Esophagus muscularis mucosa (tissue), 4 donors: ENCODE measurements around the gene SLBP. TPM values are rescaled to one million over a fixed set of nuclear protein-coding genes. Genes with fewer than 3 reads are reported as not detected.
"Not testable (repeated sequence)": the region's sequence is repeated elsewhere in the genome, so short reads cannot be mapped to it uniquely, and the experiment has no call there.

Experiments
- DNase-seq: peaks from one replicate; pipeline ENCODE4 v3.0.0-alpha.2; 2017; ENCODE audit errors: extremely low spot score
- H3K27ac ChIP-seq, 4 donors: fragments of 200-600 bp; sonication (generic); replicated peaks in 1 of 4; 1 replicate in 3 of 4; 2 replicates in 1 of 4; pipeline ENCODE4 v1.5.1; 2016 to 2019; ENCODE audit warnings: mild to moderate bottlenecking in 1 of 4
- H3K27me3 ChIP-seq, 4 donors: fragments of 200-600 bp; sonication (generic); one replicate each; pipeline versions ENCODE4 v1.5.1 to v1.6.0; 2016 to 2019
- H3K36me3 ChIP-seq, 4 donors: fragments of 200-600 bp; sonication (generic); one replicate each; pipeline ENCODE4 v1.5.1; 2016 to 2019
- H3K4me1 ChIP-seq, 4 donors: fragments of 200-600 bp; sonication (generic); one replicate each; pipeline ENCODE4 v1.5.1; 2016 to 2019
- H3K4me3 ChIP-seq, 4 donors: fragments of 200-600 bp; sonication (generic); 1 replicate in 2 of 4; 2 replicates in 2 of 4; pipeline ENCODE4 v1.5.1; 2016 to 2019; ENCODE audit warnings: mild to moderate bottlenecking in 4 of 4, moderate library complexity in 1 of 4
- H3K9me3 ChIP-seq, 4 donors: fragments of 200-600 bp; sonication (generic); 1 replicate in 3 of 4; 2 replicates in 1 of 4; pipeline ENCODE4 v1.5.1; 2016 to 2019
- EP300 ChIP-seq: sonication (generic); formaldehyde crosslinking; IDR thresholded peaks from one replicate; pipeline ENCODE4 v1.6.1; 2017; ENCODE audit warnings: antibody characterized with exemption
- POLR2A ChIP-seq: fragments of 450-650 bp; IDR thresholded peaks from one replicate; pipeline ENCODE4 v1.6.1; 2017; ENCODE audit warnings: antibody characterized with exemption, moderate library complexity, mild to moderate bottlenecking, low read depth
- POLR2AphosphoS5 ChIP-seq, 2 donors: sonication (generic); formaldehyde crosslinking; IDR thresholded peaks; one replicate each; pipeline ENCODE4 v1.6.1; 2017; ENCODE audit warnings: antibody characterized with exemption in 2 of 2
- WGBS: methylation state at CpG from one replicate; pipeline ENCODE4 v1.1.5; 2018; 5-methylcytosine and 5-hydroxymethylcytosine counted together
- intact Hi-C: fragments of 100-400 bp; cut with DNase I; formaldehyde crosslinking; loops from one replicate; pipeline ENCODE4 v1.15.1; 2023
- total RNA-seq, 4 donors: library from RNA; depleted of rRNA; stranded (reverse); fragments of >200 nt; gene quantifications; one replicate each; pipeline versions ENCODE4 v1.1.0 to v1.2.1, GENCODE V29; 2016
- TF ChIP-seq, protein P1 (sequence below), 3 experiments: fragments of 200-600 bp in 2 of 3; fragments of 450-650 bp in 1 of 3; sonication (generic) in 2 of 3; IDR thresholded peaks; one replicate each; pipeline ENCODE4 v1.5.1; 2017 to 2019; ENCODE audit warnings: antibody characterized with exemption in 3 of 3, mild to moderate bottlenecking in 2 of 3, moderate library complexity in 1 of 3

Gene SLBP
- total RNA-seq, 4 donors from 2014 or later: 41.5 to 56.1 (median 45.5) TPM

GRCh38 chr4:1675802-1676137 lies 36.3 kb downstream of the SLBP start:
- H3K36me3 ChIP-seq: no peaks in the 10 kb centered on the region
- H3K27me3 ChIP-seq: no peaks in the 10 kb centered on the region
- no peaks in the 10 kb centered on the region for H3K9me3 ChIP-seq
- TF ChIP-seq POLR2A (no peak), POLR2AphosphoS5 (IDR thresholded peaks at IDR 0.05) (no peak), EP300 (no peak)
- TF ChIP-seq, protein P1, sequence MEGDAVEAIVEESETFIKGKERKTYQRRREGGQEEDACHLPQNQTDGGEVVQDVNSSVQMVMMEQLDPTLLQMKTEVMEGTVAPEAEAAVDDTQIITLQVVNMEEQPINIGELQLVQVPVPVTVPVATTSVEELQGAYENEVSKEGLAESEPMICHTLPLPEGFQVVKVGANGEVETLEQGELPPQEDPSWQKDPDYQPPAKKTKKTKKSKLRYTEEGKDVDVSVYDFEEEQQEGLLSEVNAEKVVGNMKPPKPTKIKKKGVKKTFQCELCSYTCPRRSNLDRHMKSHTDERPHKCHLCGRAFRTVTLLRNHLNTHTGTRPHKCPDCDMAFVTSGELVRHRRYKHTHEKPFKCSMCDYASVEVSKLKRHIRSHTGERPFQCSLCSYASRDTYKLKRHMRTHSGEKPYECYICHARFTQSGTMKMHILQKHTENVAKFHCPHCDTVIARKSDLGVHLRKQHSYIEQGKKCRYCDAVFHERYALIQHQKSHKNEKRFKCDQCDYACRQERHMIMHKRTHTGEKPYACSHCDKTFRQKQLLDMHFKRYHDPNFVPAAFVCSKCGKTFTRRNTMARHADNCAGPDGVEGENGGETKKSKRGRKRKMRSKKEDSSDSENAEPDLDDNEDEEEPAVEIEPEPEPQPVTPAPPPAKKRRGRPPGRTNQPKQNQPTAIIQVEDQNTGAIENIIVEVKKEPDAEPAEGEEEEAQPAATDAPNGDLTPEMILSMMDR (IDR thresholded peaks at IDR 0.05): no peak
- no peak overlapping the region for H3K4me3 ChIP-seq
- 82% methylated on average over 10 of the region's 10 CpGs for WGBS
- no peak overlapping the region for H3K27ac ChIP-seq
- H3K4me1 ChIP-seq: no peaks in the 10 kb centered on the region
- no peak for DNase-seq
- intact Hi-C loops: no loop called here

DNA sequence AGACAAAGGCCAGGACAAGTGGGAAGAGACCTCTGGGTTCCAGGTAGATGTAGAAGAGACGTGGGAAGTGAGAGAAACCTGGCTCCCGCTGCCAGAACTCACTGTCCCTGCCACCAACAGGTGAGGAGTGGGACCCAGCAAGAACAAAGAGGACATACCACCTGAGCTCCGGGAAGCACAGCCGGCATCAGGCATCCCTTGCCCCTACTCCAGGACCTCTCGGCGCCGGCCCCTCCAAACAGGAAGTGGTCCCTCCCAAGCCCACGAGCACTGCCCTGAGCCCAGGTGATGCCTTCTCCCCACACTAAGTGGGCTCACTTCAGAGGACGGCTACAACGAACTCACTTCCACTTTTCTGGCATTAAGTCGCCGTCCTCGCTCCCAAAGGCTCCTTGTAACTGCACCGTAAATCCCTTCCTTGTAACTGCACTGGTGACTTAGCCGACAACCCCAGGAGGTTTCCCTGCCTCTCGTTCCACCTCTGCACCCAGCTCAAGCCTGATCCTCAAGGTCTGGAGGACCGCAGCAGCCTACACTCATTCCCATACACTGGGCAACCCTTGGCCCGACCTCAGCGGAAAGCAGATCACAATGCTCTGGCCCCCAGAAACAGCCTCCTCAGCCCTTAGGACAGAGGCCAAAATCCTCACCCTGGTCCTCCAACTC lies 36.9 kb downstream of the SLBP start:
- Histone ChIP-seq H3K27ac (no peak overlapping the region), H3K36me3 (no peaks in the 10 kb centered on the region), H3K4me3 (no peak overlapping the region), H3K9me3 (no peaks in the 10 kb centered on the region), H3K4me1 (no peaks in the 10 kb centered on the region), H3K27me3 (no peaks in the 10 kb centered on the region)
- TF ChIP-seq, protein P1 (IDR thresholded peaks at IDR 0.05): no peak
- TF ChIP-seq POLR2AphosphoS5 (IDR thresholded peaks at IDR 0.05): no peak
- no peak for TF ChIP-seq EP300
- TF ChIP-seq POLR2A: no peak
- no peak for DNase-seq
- 83% methylated on average over 17 of the region's 19 CpGs for WGBS
- intact Hi-C loops: no loop called here

DNA sequence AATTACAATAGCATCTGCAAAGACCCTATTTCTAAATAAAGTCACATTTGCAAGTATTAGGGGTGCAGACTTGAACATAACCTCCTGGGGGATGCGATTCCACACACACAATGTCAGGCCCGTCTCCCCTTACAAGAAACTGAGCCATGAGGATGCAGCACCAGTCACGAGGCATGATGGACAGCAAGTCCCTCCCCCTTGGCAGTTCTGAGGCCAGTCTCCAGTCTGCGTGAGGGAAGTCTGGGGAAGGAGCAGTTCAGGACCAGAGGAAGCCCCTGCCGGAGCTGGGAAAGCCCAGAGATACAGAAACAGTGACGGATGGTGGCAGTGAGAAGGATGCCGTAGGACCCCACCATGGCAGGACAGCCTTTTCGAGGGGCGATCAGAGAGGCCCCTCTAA lies 37.4 kb downstream of the SLBP start:
- no peak for TF ChIP-seq EP300
- no peak for TF ChIP-seq POLR2A
- TF ChIP-seq, protein P1 (IDR thresholded peaks at IDR 0.05): no peak
- no peak for TF ChIP-seq POLR2AphosphoS5 (IDR thresholded peaks at IDR 0.05)
- intact Hi-C loops: no loop called here
- 59% methylated on average over 9 of the region's 9 CpGs for WGBS
- H3K27ac ChIP-seq: no peak overlapping the region
- H3K36me3 ChIP-seq: no peaks in the 10 kb centered on the region
- no peak for DNase-seq
- no peaks in the 10 kb centered on the region for H3K9me3 ChIP-seq
- H3K4me1 ChIP-seq: no peaks in the 10 kb centered on the region
- no peaks in the 10 kb centered on the region for H3K27me3 ChIP-seq
- no peak overlapping the region for H3K4me3 ChIP-seq

DNA sequence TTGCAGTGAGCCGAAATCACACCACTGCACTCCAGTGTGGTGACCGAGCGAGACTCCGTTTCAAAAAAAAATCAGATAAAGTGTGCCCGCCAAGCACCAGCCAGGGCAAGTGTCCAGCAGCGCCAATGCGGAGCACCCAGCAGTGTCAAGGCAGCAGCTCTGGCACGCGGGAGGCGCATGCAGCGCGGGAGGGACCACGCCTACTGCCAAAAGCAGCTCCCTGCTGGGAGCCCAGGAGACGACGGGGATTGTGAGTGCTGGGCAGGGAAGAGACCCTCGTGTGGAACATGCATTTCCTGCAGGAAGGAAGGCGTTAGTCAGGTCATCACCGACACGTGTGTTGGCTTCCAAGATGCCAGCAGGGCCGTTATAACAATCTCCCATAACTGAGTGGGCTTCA lies 38.4 kb downstream of the SLBP start:
- Histone ChIP-seq H3K27me3 (no peaks in the 10 kb centered on the region), H3K27ac (no peak overlapping the region), H3K4me1 (no peaks in the 10 kb centered on the region), H3K9me3 (no peaks in the 10 kb centered on the region), H3K36me3 (no peaks in the 10 kb centered on the region), H3K4me3 (no peak overlapping the region)
- intact Hi-C loops: no loop called here
- WGBS: 86% methylated on average over 19 of the region's 20 CpGs
- TF ChIP-seq, protein P1 (IDR thresholded peaks at IDR 0.05): no peak
- TF ChIP-seq POLR2AphosphoS5 (IDR thresholded peaks at IDR 0.05): no peak
- TF ChIP-seq POLR2A: no peak
- no peak for TF ChIP-seq EP300
- no peak for DNase-seq

DNA sequence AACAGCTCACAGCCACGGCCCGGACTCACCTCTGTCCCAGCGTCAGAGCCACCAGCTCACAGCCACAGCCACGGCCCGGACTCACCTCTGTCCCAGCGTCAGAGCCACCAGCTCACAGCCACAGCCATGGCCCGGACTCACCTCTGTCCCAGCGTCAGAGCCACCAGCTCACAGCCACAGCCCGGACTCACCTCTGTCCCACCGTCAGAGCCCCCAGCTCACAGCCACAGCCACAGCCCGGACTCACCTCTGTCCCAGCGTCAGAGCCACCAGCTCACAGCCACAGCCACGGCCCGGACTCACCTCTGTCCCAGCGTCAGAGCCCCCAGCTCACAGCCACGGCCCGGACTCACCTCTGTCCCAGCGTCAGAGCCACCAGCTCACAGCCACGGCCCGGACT lies 41.1 kb downstream of the SLBP start:
- H3K36me3 ChIP-seq, H3K27me3 ChIP-seq, intact Hi-C loops, H3K4me1 ChIP-seq, H3K4me3 ChIP-seq, DNase-seq, H3K9me3 ChIP-seq, H3K27ac ChIP-seq: not testable (repeated sequence)
- 94% methylated on average over 18 of the region's 20 CpGs for WGBS
